ENCODE results near the gene TRIM24. TPM values are rescaled to one million over a fixed set of nuclear protein-coding genes. Genes with fewer than 3 reads are reported as not detected.
A peak's percentile ranks its signal among the peaks of the same experiment; 100 is the strongest.

TRIM24 gene
- total and polyA plus RNA-seq, 2 of the 13 experiments (the other 11 are each of a cell fraction or from before 2014, with no cell fraction given): 100 to 106 TPM

GRCh38 chr7:138425026-138425425 lies 35.0 kb upstream of the TRIM24 start:
- intact Hi-C loops (cut with micrococcal nuclease; ENCODE audit: unreplicated experiment): no loop called here
- H2AFZ ChIP-seq (ENCODE audit: low read length): no peak overlapping the region
- H3K27me3 ChIP-seq (ENCODE audit: control insufficient read depth in 1 of 2, insufficient read depth in 2 of 2, low read length in 2 of 2): no peaks in the 10 kb centered on the region
- in situ Hi-C loops (cut with HindIII; ENCODE audit: extremely low pct_ligation_motif_present, low pct_unique_long_range_greater_than_20kb): loop anchor here (25.0 kb wide), 1 partner anchor 312 kb away; no protein-coding TSS in a partner anchor
- ChIA-PET POLR2A (no interaction called here), CTCF (ENCODE audit: low intra/inter-chr PET ratio, low total read pairs) (no interaction called here)
- H3K4me2 ChIP-seq (ENCODE audit: low read depth, low read length): no peak overlapping the region
- peaks cover 39% of the 10 kb centered on the region for H3K9me3 ChIP-seq (ENCODE audit: low read length)
- ATAC-seq (no peak), DNase-seq (ENCODE audit: low spot score) (no peak), FAIRE-seq (no peak)
- TF ChIP-seq ZMYM4 (CRISPR knock-in tag; IDR thresholded peaks at IDR 0.05) (0 out of 2 replicates have a peak, but pooled peaks have one; percentile 14), HMG20A (CRISPR knock-in tag; IDR thresholded peaks at IDR 0.05; ENCODE audit: borderline replicate concordance) (no peak)
- no peak overlapping the region for H3K9ac ChIP-seq (ENCODE audit: insufficient read depth, low read depth, low read length)
- 91% methylated on average over 5 of the region's 5 CpGs for WGBS (ENCODE audit: low lambda C conversion rate)
- peaks cover 3% of the 10 kb centered on the region; the same call in 1 of the 2 replicates for H3K4me1 ChIP-seq (ENCODE audit: insufficient read depth, low read length)
- no peaks in the 10 kb centered on the region for H3K36me3 ChIP-seq (replicated peaks in 1 of 2; ENCODE audit: control insufficient read depth in 1 of 2, insufficient read depth in 2 of 2, low read length in 2 of 2)
- H4K20me1 ChIP-seq (ENCODE audit: insufficient read depth, low read length): no peaks in the 10 kb centered on the region
- H3K4me3 ChIP-seq (replicated peaks in 1 of 3; ENCODE audit: insufficient read depth in 1 of 3, low read depth in 2 of 3, low read length in 3 of 3): no peak overlapping the region
- no peaks in the 10 kb centered on the region for H3K79me2 ChIP-seq (ENCODE audit: insufficient read depth, low read length)
- no peak overlapping the region for H3K27ac ChIP-seq (ENCODE audit: extremely low read length, insufficient read depth, low read length)
- no TSS peak for BruUV-seq (replicated peaks)

GRCh38 chr7:138429577-138430250 lies 30.3 kb upstream of the TRIM24 start:
- peaks cover 52% of the 10 kb centered on the region for H3K9me3 ChIP-seq (ENCODE audit: low read length)
- H3K4me2 ChIP-seq (ENCODE audit: low read depth, low read length): no peak overlapping the region
- no peaks in the 10 kb centered on the region for H3K4me1 ChIP-seq (ENCODE audit: insufficient read depth, low read length)
- in situ Hi-C loops (cut with HindIII; ENCODE audit: extremely low pct_ligation_motif_present, low pct_unique_long_range_greater_than_20kb): loop anchor here (25.0 kb wide), 1 partner anchor 308 kb away; no protein-coding TSS in a partner anchor
- no peak for FAIRE-seq
- H3K27ac ChIP-seq (ENCODE audit: extremely low read length, insufficient read depth, low read length): no peak overlapping the region
- no peaks in the 10 kb centered on the region for H3K36me3 ChIP-seq (replicated peaks in 1 of 2; ENCODE audit: control insufficient read depth in 1 of 2, insufficient read depth in 2 of 2, low read length in 2 of 2)
- CTCF ChIA-PET (ENCODE audit: low intra/inter-chr PET ratio, low total read pairs): no interaction called here
- H3K9ac ChIP-seq (ENCODE audit: insufficient read depth, low read depth, low read length): no peak overlapping the region
- ATAC-seq: no peak
- intact Hi-C loops (cut with micrococcal nuclease; ENCODE audit: unreplicated experiment): loop anchor here (10.0 kb wide), 1 partner anchor 1775 kb away; no protein-coding TSS in a partner anchor
- no peak overlapping the region for H2AFZ ChIP-seq (ENCODE audit: low read length)
- DNase-seq (ENCODE audit: low spot score): no peak
- POLR2A ChIA-PET: no interaction called here
- WGBS (ENCODE audit: low lambda C conversion rate): 62% methylated on average over 5 of the region's 5 CpGs
- H3K79me2 ChIP-seq (ENCODE audit: insufficient read depth, low read length): no peaks in the 10 kb centered on the region
- no TSS peak for BruUV-seq (replicated peaks)
- H3K4me3 ChIP-seq (replicated peaks in 1 of 3; ENCODE audit: insufficient read depth in 1 of 3, low read depth in 2 of 3, low read length in 3 of 3): no peak overlapping the region
- no peaks in the 10 kb centered on the region for H4K20me1 ChIP-seq (ENCODE audit: insufficient read depth, low read length)
- H3K27me3 ChIP-seq (ENCODE audit: control insufficient read depth in 1 of 2, insufficient read depth in 2 of 2, low read length in 2 of 2): no peaks in the 10 kb centered on the region
- peak; percentile 87 for TF ChIP-seq SETDB1 (CRISPR knock-in tag; IDR thresholded peaks at IDR 0.05; ENCODE audit: borderline replicate concordance)
- no peak for TF ChIP-seq ZNF382 (CRISPR knock-in tag; IDR thresholded peaks at IDR 0.05; ENCODE audit: borderline replicate concordance)
- TF ChIP-seq ZNF883 (CRISPR knock-in tag; IDR thresholded peaks at IDR 0.05; ENCODE audit: not compliant biosample characterization): no peak
- no peak for TF ChIP-seq ZNF264 (CRISPR knock-in tag; IDR thresholded peaks at IDR 0.05)
- no peak for TF ChIP-seq ZNF501 (CRISPR knock-in tag; IDR thresholded peaks at IDR 0.05)
- TF ChIP-seq ZNF780A (CRISPR knock-in tag; IDR thresholded peaks at IDR 0.05): no peak
- no peak for TF ChIP-seq GTF2F1 (IDR thresholded peaks at IDR 0.05; ENCODE audit: low read length)
- TF ChIP-seq PHF8 (CRISPR knock-in tag; IDR thresholded peaks at IDR 0.05): no peak
- TF ChIP-seq MED8 (CRISPR knock-in tag; IDR thresholded peaks at IDR 0.05; ENCODE audit: insufficient replicate concordance): no peak
- no peak for TF ChIP-seq GTF3A (CRISPR knock-in tag; conservative IDR thresholded peaks at IDR 0.05)
- TF ChIP-seq ZNF468 (CRISPR knock-in tag; IDR thresholded peaks at IDR 0.05): no peak
- TF ChIP-seq ZNF562 (CRISPR knock-in tag; IDR thresholded peaks at IDR 0.05; ENCODE audit: borderline replicate concordance): peak; percentile 99
- no peak for TF ChIP-seq SALL2 (CRISPR knock-in tag; IDR thresholded peaks at IDR 0.05)
- TF ChIP-seq GMEB2 (CRISPR knock-in tag; IDR thresholded peaks at IDR 0.05; ENCODE audit: low read depth): no peak
- no peak for TF ChIP-seq NR3C1 (CRISPR knock-in tag; IDR thresholded peaks at IDR 0.05)
